HUES64 (cell line): ENCODE data around the gene DNAH17.

Experiments
- H3K27ac ChIP-seq: 2 replicates; pipeline ENCODE4 v1.7.0; 2013; ENCODE audit warnings: low read depth, low read length, inconsistent platforms
- H3K27me3 ChIP-seq: 2 replicates; pipeline ENCODE4 v1.6.1; 2013; ENCODE audit warnings: mild to moderate bottlenecking, low read length; ENCODE audit not compliant: insufficient read depth
- H3K36me3 ChIP-seq: 2 replicates; pipeline ENCODE4 v1.6.1; 2013; ENCODE audit warnings: mild to moderate bottlenecking, low read length; ENCODE audit not compliant: insufficient read depth
- H3K4me1 ChIP-seq: 2 replicates; pipeline ENCODE4 v1.6.1; 2013; ENCODE audit warnings: mild to moderate bottlenecking, low read length, moderate library complexity; ENCODE audit not compliant: insufficient read depth
- H3K4me3 ChIP-seq: 2 replicates; pipeline ENCODE4 v1.5.1; 2013; ENCODE audit warnings: mild to moderate bottlenecking, low read length, moderate library complexity
- H3K9ac ChIP-seq: 2 replicates; pipeline ENCODE4 v1.6.1; 2013; ENCODE audit warnings: mild to moderate bottlenecking, low read depth, low read length
- H3K9me3 ChIP-seq: 2 replicates; pipeline ENCODE4 v1.6.1; 2013; ENCODE audit warnings: low read depth, low read length; ENCODE audit not compliant: insufficient read depth
- WGBS: fragments of 150-250, 120-280 bp; methylation state at CpG from one replicate; pipeline ENCODE4 v1.1.7; 2013; ENCODE audit warnings: missing lambda C conversion rate; 5-methylcytosine and 5-hydroxymethylcytosine counted together

DNAH17 gene

GRCh38 chr17:78601577-78602190 lies 24.5 kb upstream of the DNAH17 start:
- Histone ChIP-seq H3K4me1 (no peaks in the 10 kb centered on the region; the same call in 1 of the 2 replicates), H3K4me3 (no peak overlapping the region), H3K9ac (no peak overlapping the region), H3K27ac (no peak overlapping the region), H3K9me3 (no peaks in the 10 kb centered on the region), H3K27me3 (no peaks in the 10 kb centered on the region), H3K36me3 (no peaks in the 10 kb centered on the region)
- WGBS, result 86% methylated on average over 8 of the region's 9 CpGs

- H3K27ac ChIP-seq, result no peak overlapping the region
- H3K36me3 ChIP-seq, result no peaks in the 10 kb centered on the region
- H3K4me1 ChIP-seq, result no peaks in the 10 kb centered on the region; the same call in 1 of the 2 replicates
- no peaks in the 10 kb centered on the region for H3K27me3 ChIP-seq
- H3K4me3 ChIP-seq, result no peak overlapping the region
- no peak overlapping the region for H3K9ac ChIP-seq
- no peaks in the 10 kb centered on the region for H3K9me3 ChIP-seq
- 94% methylated on average over 8 of the region's 10 CpGs for WGBS
Measured at GRCh38 chr17:78600181-78600721, 23.1 kb upstream of the DNAH17 start.

- Histone ChIP-seq H3K27ac (no peak overlapping the region), H3K4me1 (no peaks in the 10 kb centered on the region; the same call in 1 of the 2 replicates), H3K27me3 (no peaks in the 10 kb centered on the region), H3K9me3 (no peaks in the 10 kb centered on the region), H3K9ac (no peak overlapping the region), H3K36me3 (no peaks in the 10 kb centered on the region), H3K4me3 (no peak overlapping the region)
- WGBS, result 96% methylated on average over 5 of the region's 5 CpGs
Measured at GRCh38 chr17:78599419-78599818, 22.2 kb upstream of the DNAH17 start.

- no peaks in the 10 kb centered on the region for H3K27me3 ChIP-seq
- H3K27ac ChIP-seq, result no peak overlapping the region
- no peaks in the 10 kb centered on the region for H3K36me3 ChIP-seq
- no peak overlapping the region for H3K4me3 ChIP-seq
- H3K9me3 ChIP-seq, result no peaks in the 10 kb centered on the region
- H3K9ac ChIP-seq, result no peak overlapping the region
- 92% methylated on average over 8 of the region's 9 CpGs for WGBS
- H3K4me1 ChIP-seq, result no peaks in the 10 kb centered on the region; the same call in 1 of the 2 replicates
Measured at GRCh38 chr17:78598013-78598471, 20.8 kb upstream of the DNAH17 start.

GRCh38 chr17:78596871-78597764 lies 19.9 kb upstream of the DNAH17 start:
- H3K4me1 ChIP-seq, result no peaks in the 10 kb centered on the region; the same call in 1 of the 2 replicates
- 76% methylated on average over 11 of the region's 12 CpGs for WGBS
- H3K9me3 ChIP-seq, result no peaks in the 10 kb centered on the region
- no peak overlapping the region for H3K4me3 ChIP-seq
- no peak overlapping the region for H3K27ac ChIP-seq
- no peaks in the 10 kb centered on the region for H3K27me3 ChIP-seq
- H3K36me3 ChIP-seq, result no peaks in the 10 kb centered on the region
- no peak overlapping the region for H3K9ac ChIP-seq

GRCh38 chr17:78595135-78595810 lies 18.1 kb upstream of the DNAH17 start:
- Histone ChIP-seq H3K36me3 (no peaks in the 10 kb centered on the region), H3K27ac (no peak overlapping the region), H3K9me3 (no peaks in the 10 kb centered on the region), H3K4me3 (no peak overlapping the region), H3K9ac (no peak overlapping the region), H3K27me3 (no peaks in the 10 kb centered on the region), H3K4me1 (no peaks in the 10 kb centered on the region; the same call in 1 of the 2 replicates)
- 92% methylated on average over 9 of the region's 9 CpGs for WGBS

GRCh38 chr17:78592991-78593329 lies 15.8 kb upstream of the DNAH17 start:
- Histone ChIP-seq H3K9ac (no peak overlapping the region), H3K27ac (no peak overlapping the region), H3K9me3 (no peaks in the 10 kb centered on the region), H3K27me3 (no peaks in the 10 kb centered on the region), H3K4me1 (peaks cover 3% of the 10 kb centered on the region; the same call in 1 of the 2 replicates), H3K36me3 (no peaks in the 10 kb centered on the region), H3K4me3 (no peak overlapping the region)
- 92% methylated on average over 6 of the region's 6 CpGs for WGBS

GRCh38 chr17:78591263-78591671 lies 14.1 kb upstream of the DNAH17 start:
- Histone ChIP-seq H3K27ac (no peak overlapping the region), H3K9ac (no peak overlapping the region), H3K4me1 (0 out of 2 replicates have a peak, but pooled peaks cover 3% of the 10 kb centered on the region), H3K27me3 (no peaks in the 10 kb centered on the region), H3K9me3 (no peaks in the 10 kb centered on the region), H3K4me3 (no peak overlapping the region), H3K36me3 (no peaks in the 10 kb centered on the region)
- 93% methylated on average over 16 of the region's 16 CpGs for WGBS

GRCh38 chr17:78589885-78590284 lies 12.7 kb upstream of the DNAH17 start:
- H3K4me3 ChIP-seq, result no peak overlapping the region
- H3K27me3 ChIP-seq, result no peaks in the 10 kb centered on the region

GRCh38 chr17:78589031-78589675 lies 12.0 kb upstream of the DNAH17 start:
- Histone ChIP-seq H3K36me3 (no peaks in the 10 kb centered on the region), H3K9ac (no peak overlapping the region), H3K27ac (no peak overlapping the region), H3K9me3 (no peaks in the 10 kb centered on the region), H3K27me3 (no peaks in the 10 kb centered on the region), H3K4me1 (0 out of 2 replicates have a peak, but pooled peaks cover 3% of the 10 kb centered on the region), H3K4me3 (no peak overlapping the region)
- 89% methylated on average over 18 of the region's 18 CpGs for WGBS

More at GRCh38 chr17:78589885-78590284, 12.7 kb upstream of the DNAH17 start:
- 91% methylated on average over 13 of the region's 13 CpGs for WGBS
- no peaks in the 10 kb centered on the region for H3K9me3 ChIP-seq
- H3K9ac ChIP-seq, result no peak overlapping the region
- H3K36me3 ChIP-seq, result no peaks in the 10 kb centered on the region
- 0 out of 2 replicates have a peak, but pooled peaks cover 3% of the 10 kb centered on the region for H3K4me1 ChIP-seq
- H3K27ac ChIP-seq, result no peak overlapping the region
